Gastrocnemius medialis (tissue), 4 donors: ENCODE data around the gene GLI3. TPM values are rescaled to one million over a fixed set of nuclear protein-coding genes. Genes with fewer than 3 reads are reported as not detected.

ENCODE experiments used
- ATAC-seq, 2 donors: fragments of 150-250 bp; one replicate each; pipeline ENCODE4 v1.9.1; 2016
- DNase-seq, 2 donors: peaks; one replicate each; pipeline ENCODE4 v3.0.0-alpha.2; 2019
- H3K27ac ChIP-seq, 4 donors: fragments of 200-600 bp; sonication (generic); 1 replicate in 1 of 4; 2 replicates in 3 of 4; pipeline ENCODE4 v1.5.1; 2016 to 2018; ENCODE audit warnings: mild to moderate bottlenecking in 2 of 4, moderate library complexity in 1 of 4
- H3K27me3 ChIP-seq, 3 donors: fragments of 200-600 bp; sonication (generic) in 2 of 3; 1 replicate in 1 of 3; 2 replicates in 2 of 3; pipeline versions ENCODE4 v1.5.1 to v1.6.0; 2016 to 2019; ENCODE audit warnings: mild to moderate bottlenecking in 1 of 3, moderate library complexity in 1 of 3
- H3K36me3 ChIP-seq, 2 donors: fragments of 200-600 bp; sonication (generic) in 1 of 2; one replicate each; pipeline ENCODE4 v1.5.1; 2017 to 2018
- H3K4me1 ChIP-seq, 2 donors: fragments of 200-600 bp; sonication (generic) in 1 of 2; one replicate each; pipeline ENCODE4 v1.5.1; 2016 to 2017; ENCODE audit warnings: mild to moderate bottlenecking in 2 of 2
- H3K4me3 ChIP-seq, 4 donors: fragments of 200-600 bp; sonication (generic) in 3 of 4; 1 replicate in 1 of 4; 2 replicates in 3 of 4; pipeline ENCODE4 v1.5.1; 2016 to 2019; ENCODE audit warnings: mild to moderate bottlenecking in 2 of 4
- H3K9me3 ChIP-seq, 3 donors: fragments of 200-600 bp; sonication (generic) in 2 of 3; 1 replicate in 1 of 3; 2 replicates in 2 of 3; pipeline ENCODE4 v1.5.1; 2016 to 2019
- CTCF ChIP-seq, 5 experiments: fragments of 450-650 bp in 3 of 5; fragments of 200-600 bp in 2 of 5; sonication (generic) in 2 of 5; IDR thresholded peaks in 4 of 5; conservative IDR thresholded peaks in 1 of 5; 1 replicate in 4 of 5; 2 replicates in 1 of 5; pipeline ENCODE4 v1.5.1; 2016 to 2019; ENCODE audit warnings: antibody characterized with exemption in 5 of 5, mild to moderate bottlenecking in 3 of 5, moderate library complexity in 3 of 5
- POLR2A ChIP-seq, 2 donors: fragments of 450-650 bp; IDR thresholded peaks; one replicate each; pipeline ENCODE4 v1.6.1; 2017; ENCODE audit warnings: antibody characterized with exemption in 2 of 2, mild to moderate bottlenecking in 2 of 2, moderate library complexity in 2 of 2
- in situ Hi-C, 4 donors: fragments of 200-750 bp; cut with MboI; loops; one replicate each; pipeline versions ENCODE4 v1.15.0 to v1.8.0; 2017; ENCODE audit warnings: low sequenced_read_pairs in 4 of 4
- intact Hi-C: fragments of 100-400 bp; cut with DNase I; formaldehyde crosslinking; loops from one replicate; pipeline ENCODE4 v1.15.1; 2023; ENCODE audit warnings: low total_unique reads
- total RNA-seq, 4 donors: library from RNA; depleted of rRNA; stranded (reverse); fragments of >200 nt; gene quantifications; one replicate each; pipeline versions ENCODE4 v1.1.0 to v1.2.3, GENCODE V29; 2016

Gene GLI3
- total RNA-seq, 4 donors from 2014 or later = 0.46 to 1.6 (median 0.81) TPM

- no peaks in the 10 kb centered on the region for H3K9me3 ChIP-seq
- intact Hi-C loops = no loop called here
- no peak overlapping the region for H3K27ac ChIP-seq
- no peaks in the 10 kb centered on the region for H3K27me3 ChIP-seq
- no peak overlapping the region for H3K4me3 ChIP-seq
- TF ChIP-seq CTCF (IDR thresholded peaks at IDR 0.05 in 4 of 5, conservative IDR thresholded peaks at IDR 0.05 in 1 of 5) (no peak), POLR2A (IDR thresholded peaks at IDR 0.05) (no peak)
- H3K4me1 ChIP-seq = no peaks in the 10 kb centered on the region
- in situ Hi-C loops = loop anchor here in 1 of 4 donors (25.0 kb wide), 1 partner anchor 261 kb away; no protein-coding TSS in a partner anchor
- no peaks in the 10 kb centered on the region for H3K36me3 ChIP-seq
- no peak for DNase-seq
- ATAC-seq = no peak
Measured at GRCh38 chr7:42248579-42248978, 11.6 kb upstream of the GLI3 start.

DNA sequence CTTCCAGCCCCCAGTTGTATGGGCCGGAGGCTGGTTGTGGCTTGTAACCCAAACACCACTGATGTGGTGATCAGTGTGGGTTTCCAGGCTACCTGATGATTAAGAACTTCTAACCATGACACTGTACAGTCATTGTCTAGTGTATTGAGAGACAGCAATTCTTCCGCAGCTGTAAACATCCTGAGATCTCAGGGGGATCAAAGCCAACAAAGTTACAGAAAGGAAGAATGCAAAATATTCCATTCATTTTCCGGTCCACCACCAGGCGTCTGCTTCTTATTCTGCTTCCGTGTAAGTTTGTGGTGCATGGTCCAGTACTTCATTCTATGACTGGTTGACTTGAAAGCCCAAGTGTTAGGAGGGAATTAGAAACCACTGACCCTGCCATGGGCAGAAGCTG, 10.3 kb upstream of the GLI3 start:
- Histone ChIP-seq H3K4me3 (no peak overlapping the region), H3K9me3 (no peaks in the 10 kb centered on the region), H3K27ac (no peak overlapping the region), H3K36me3 (no peaks in the 10 kb centered on the region), H3K27me3 (no peaks in the 10 kb centered on the region), H3K4me1 (no peaks in the 10 kb centered on the region)
- intact Hi-C loops = no loop called here
- TF ChIP-seq CTCF (IDR thresholded peaks at IDR 0.05 in 4 of 5, conservative IDR thresholded peaks at IDR 0.05 in 1 of 5) (no peak), POLR2A (IDR thresholded peaks at IDR 0.05) (no peak)
- in situ Hi-C loops = loop anchor here in 1 of 4 donors (25.0 kb wide), 1 partner anchor 260 kb away; no protein-coding TSS in a partner anchor
- ATAC-seq = no peak
- no peak for DNase-seq

GRCh38 chr7:42244828-42245227, 7.8 kb upstream of the GLI3 start:
- ATAC-seq = no peak
- TF ChIP-seq CTCF (IDR thresholded peaks at IDR 0.05 in 4 of 5, conservative IDR thresholded peaks at IDR 0.05 in 1 of 5) (no peak), POLR2A (IDR thresholded peaks at IDR 0.05) (no peak)
- intact Hi-C loops = no loop called here

DNA sequence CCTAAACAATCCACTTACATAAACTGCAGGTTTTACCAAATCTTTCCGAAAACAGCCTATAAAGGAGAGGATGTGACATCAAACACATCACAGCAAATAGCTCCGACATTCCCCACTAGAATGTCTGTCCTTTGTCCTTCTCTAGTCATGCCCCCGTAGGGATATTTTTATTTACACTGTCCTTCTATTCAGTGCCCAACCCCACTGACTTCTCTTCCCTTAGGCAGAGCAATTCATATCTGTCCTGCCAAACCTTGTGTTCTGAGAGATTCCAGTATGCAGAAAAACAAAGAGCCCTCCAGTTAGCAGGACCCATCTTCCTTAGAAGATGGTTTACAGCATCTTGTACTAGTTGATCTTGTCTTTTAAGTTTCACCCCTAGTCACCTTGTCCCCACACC, 5.4 kb upstream of the GLI3 start:
- no peak for DNase-seq
- ATAC-seq = no peak
- no peaks in the 10 kb centered on the region for H3K27me3 ChIP-seq
- intact Hi-C loops = no loop called here
- peaks cover 0 to 4% of the 10 kb centered on the region in 2 donors for H3K4me1 ChIP-seq
- in situ Hi-C loops = loop anchor here in 1 of 4 donors (25.0 kb wide), 1 partner anchor 255 kb away; no protein-coding TSS in a partner anchor
- no peak overlapping the region for H3K4me3 ChIP-seq
- H3K9me3 ChIP-seq = no peaks in the 10 kb centered on the region
- no peak overlapping the region for H3K27ac ChIP-seq
- no peak for TF ChIP-seq CTCF (IDR thresholded peaks at IDR 0.05 in 4 of 5, conservative IDR thresholded peaks at IDR 0.05 in 1 of 5)
- no peaks in the 10 kb centered on the region for H3K36me3 ChIP-seq

More at GRCh38 chr7:42244828-42245227, 7.8 kb upstream of the GLI3 start:
- DNase-seq = no peak
- H3K4me1 ChIP-seq = no peaks in the 10 kb centered on the region
- in situ Hi-C loops = loop anchor here in 1 of 4 donors (25.0 kb wide), 1 partner anchor 258 kb away; no protein-coding TSS in a partner anchor
- H3K27me3 ChIP-seq = no peaks in the 10 kb centered on the region
- no peak overlapping the region for H3K4me3 ChIP-seq
- H3K9me3 ChIP-seq = no peaks in the 10 kb centered on the region
- H3K27ac ChIP-seq = no peak overlapping the region
- no peaks in the 10 kb centered on the region for H3K36me3 ChIP-seq

DNA sequence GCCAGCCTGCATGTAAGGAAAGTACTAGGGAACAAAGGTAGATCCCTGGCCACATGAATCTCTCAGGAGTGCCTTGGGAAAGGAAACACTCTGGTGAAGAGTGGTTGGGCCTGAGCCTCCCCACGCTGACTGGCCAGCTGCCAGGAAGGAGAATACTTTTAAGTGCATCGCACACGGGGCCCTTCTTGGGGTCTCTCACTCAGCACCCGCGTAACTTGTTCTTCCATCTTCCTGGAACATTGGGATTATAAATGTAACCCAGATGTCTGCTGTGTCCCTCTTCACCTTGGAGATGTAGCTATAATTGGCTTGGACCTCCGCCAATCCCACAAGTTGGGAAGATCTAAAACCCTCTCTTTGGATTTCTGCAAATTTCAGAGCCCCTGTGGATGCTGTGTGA, 4.4 kb upstream of the GLI3 start:
- H3K9me3 ChIP-seq = no peaks in the 10 kb centered on the region
- H3K4me1 ChIP-seq = peaks cover 3 to 4% of the 10 kb centered on the region in 2 donors
- no peak overlapping the region for H3K27ac ChIP-seq
- in situ Hi-C loops (loop anchor here in 1 of 4 donors (25.0 kb wide), 1 partner anchor 254 kb away; no protein-coding TSS in a partner anchor), intact Hi-C loops (no loop called here)
- TF ChIP-seq POLR2A (IDR thresholded peaks at IDR 0.05) = no peak
- no peak for TF ChIP-seq CTCF (IDR thresholded peaks at IDR 0.05 in 4 of 5, conservative IDR thresholded peaks at IDR 0.05 in 1 of 5)
- H3K36me3 ChIP-seq = no peaks in the 10 kb centered on the region
- ATAC-seq (no peak), DNase-seq (no peak)
- no peak overlapping the region for H3K4me3 ChIP-seq
- H3K27me3 ChIP-seq = no peaks in the 10 kb centered on the region
